Measurements from ENCODE around the gene LIME1. TPM values are rescaled to one million over a fixed set of nuclear protein-coding genes. Genes with fewer than 3 reads are reported as not detected.

Gene LIME1
- total and polyA plus RNA-seq, 2 of the 8 experiments (the other 6 are each of a cell fraction or from before 2014, with no cell fraction given), result 4.5 to 5.9 TPM

Small RNA genes lying within 50 kb of the gene (small RNA-seq; reads per million reads assigned to genes)
- gene LIME1 (ENCODE audit: insufficient read depth), result not detected
- not detected for gene TNFRSF6B (ENCODE audit: insufficient read depth)

Other genes with a start within 250 kb of the LIME1 start
- 25.8 and 27.9 TPM in 2 replicates for gene EEF1A2, start 237.6 kb upstream of the LIME1 start, total RNA-seq (2021; fragmentation: NEBNext Ultra II Directional; extraction: Animal tissue kit (Norgen Biotek cat#: 25700))
- 7.4 and 17.5 TPM in 2 replicates for gene EEF1A2, start 237.6 kb upstream of the LIME1 start, polyA plus RNA-seq (2011; rRNA removed)
- gene PPDPF, start 215.9 kb upstream of the LIME1 start, total RNA-seq (2021; fragmentation: NEBNext Ultra II Directional; extraction: Animal tissue kit (Norgen Biotek cat#: 25700)), result 125 and 138 TPM in 2 replicates
- 30.5 and 49.9 TPM in 2 replicates for gene PPDPF, start 215.9 kb upstream of the LIME1 start, polyA plus RNA-seq (2011; rRNA removed)
- 0.17 and 0.19 TPM in 2 replicates for gene PTK6, start 199.3 kb upstream of the LIME1 start, total RNA-seq (2021; fragmentation: NEBNext Ultra II Directional; extraction: Animal tissue kit (Norgen Biotek cat#: 25700))
- 0.12 and 0.30 TPM in 2 replicates for gene PTK6, start 199.3 kb upstream of the LIME1 start, polyA plus RNA-seq (2011; rRNA removed)
- gene SRMS, start 188.9 kb upstream of the LIME1 start, total RNA-seq (2021; fragmentation: NEBNext Ultra II Directional; extraction: Animal tissue kit (Norgen Biotek cat#: 25700)), result 0.29 and 0.76 TPM in 2 replicates
- gene SRMS, start 188.9 kb upstream of the LIME1 start, polyA plus RNA-seq (2011; rRNA removed), result 0.39 and 0.66 TPM in 2 replicates
- 2.5 and 2.6 TPM in 2 replicates for gene FNDC11, start 182.5 kb upstream of the LIME1 start, total RNA-seq (2021; fragmentation: NEBNext Ultra II Directional; extraction: Animal tissue kit (Norgen Biotek cat#: 25700))
- gene FNDC11, start 182.5 kb upstream of the LIME1 start, polyA plus RNA-seq (2011; rRNA removed), result 8.8 and 13.5 TPM in 2 replicates
- 17.5 and 18.2 TPM in 2 replicates for gene HELZ2, start 162.4 kb upstream of the LIME1 start, total RNA-seq (2021; fragmentation: NEBNext Ultra II Directional; extraction: Animal tissue kit (Norgen Biotek cat#: 25700))
- gene HELZ2, start 162.4 kb upstream of the LIME1 start, polyA plus RNA-seq (2011; rRNA removed), result 7.9 and 14.0 TPM in 2 replicates
- 12.9 and 14.2 TPM in 2 replicates for gene GMEB2, start 109.6 kb upstream of the LIME1 start, total RNA-seq (2021; fragmentation: NEBNext Ultra II Directional; extraction: Animal tissue kit (Norgen Biotek cat#: 25700))
- 14.2 and 19.1 TPM in 2 replicates for gene GMEB2, start 109.6 kb upstream of the LIME1 start, polyA plus RNA-seq (2011; rRNA removed)
- gene STMN3, start 83.2 kb upstream of the LIME1 start, total RNA-seq (2021; fragmentation: NEBNext Ultra II Directional; extraction: Animal tissue kit (Norgen Biotek cat#: 25700)), result 63.1 and 71.6 TPM in 2 replicates
- 51.5 and 70.8 TPM in 2 replicates for gene STMN3, start 83.2 kb upstream of the LIME1 start, polyA plus RNA-seq (2011; rRNA removed)
- gene RTEL1, start 78.4 kb upstream of the LIME1 start, total RNA-seq (2021; fragmentation: NEBNext Ultra II Directional; extraction: Animal tissue kit (Norgen Biotek cat#: 25700)), result 37.1 and 37.8 TPM in 2 replicates
- 16.2 and 24.3 TPM in 2 replicates for gene RTEL1, start 78.4 kb upstream of the LIME1 start, polyA plus RNA-seq (2011; rRNA removed)
- gene TNFRSF6B, start 40.0 kb upstream of the LIME1 start, total RNA-seq (2021; fragmentation: NEBNext Ultra II Directional; extraction: Animal tissue kit (Norgen Biotek cat#: 25700)), result not detected in 2 replicates
- 3.1 and 5.4 TPM in 2 replicates for gene TNFRSF6B, start 40.0 kb upstream of the LIME1 start, polyA plus RNA-seq (2011; rRNA removed)
- gene ARFRP1, start 28.7 kb upstream of the LIME1 start, total RNA-seq (2021; fragmentation: NEBNext Ultra II Directional; extraction: Animal tissue kit (Norgen Biotek cat#: 25700)), result 21.9 and 22.9 TPM in 2 replicates
- gene ARFRP1, start 28.7 kb upstream of the LIME1 start, polyA plus RNA-seq (2011; rRNA removed), result 12.9 and 19.4 TPM in 2 replicates
- 21.4 and 24.9 TPM in 2 replicates for gene ZGPAT, start 28.6 kb upstream of the LIME1 start, total RNA-seq (2021; fragmentation: NEBNext Ultra II Directional; extraction: Animal tissue kit (Norgen Biotek cat#: 25700))
- gene ZGPAT, start 28.6 kb upstream of the LIME1 start, polyA plus RNA-seq (2011; rRNA removed), result 14.5 and 21.5 TPM in 2 replicates
- gene SLC2A4RG, start 3.1 kb downstream of the LIME1 start, total RNA-seq (2021; fragmentation: NEBNext Ultra II Directional; extraction: Animal tissue kit (Norgen Biotek cat#: 25700)), result 25.0 and 29.1 TPM in 2 replicates
- 15.9 and 32.9 TPM in 2 replicates for gene SLC2A4RG, start 3.1 kb downstream of the LIME1 start, polyA plus RNA-seq (2011; rRNA removed)
- gene ZBTB46, start 94.6 kb downstream of the LIME1 start, total RNA-seq (2021; fragmentation: NEBNext Ultra II Directional; extraction: Animal tissue kit (Norgen Biotek cat#: 25700)), result 21.1 and 22.4 TPM in 2 replicates
- 6.4 and 10.7 TPM in 2 replicates for gene ZBTB46, start 94.6 kb downstream of the LIME1 start, polyA plus RNA-seq (2011; rRNA removed)
- gene ABHD16B, start 124.8 kb downstream of the LIME1 start, total RNA-seq (2021; fragmentation: NEBNext Ultra II Directional; extraction: Animal tissue kit (Norgen Biotek cat#: 25700)), result not detected in 2 replicates
- 0.05 TPM in 1 of 2 replicates, not detected in the other for gene ABHD16B, start 124.8 kb downstream of the LIME1 start, polyA plus RNA-seq (2011; rRNA removed)
- 77.1 and 78.1 TPM in 2 replicates for gene TPD52L2, start 128.6 kb downstream of the LIME1 start, total RNA-seq (2021; fragmentation: NEBNext Ultra II Directional; extraction: Animal tissue kit (Norgen Biotek cat#: 25700))
- 80.2 and 96.5 TPM in 2 replicates for gene TPD52L2, start 128.6 kb downstream of the LIME1 start, polyA plus RNA-seq (2011; rRNA removed)
- 31.2 and 32.8 TPM in 2 replicates for gene DNAJC5, start 158.5 kb downstream of the LIME1 start, total RNA-seq (2021; fragmentation: NEBNext Ultra II Directional; extraction: Animal tissue kit (Norgen Biotek cat#: 25700))
- 19.2 and 25.0 TPM in 2 replicates for gene DNAJC5, start 158.5 kb downstream of the LIME1 start, polyA plus RNA-seq (2011; rRNA removed)
- gene UCKL1, start 219.8 kb downstream of the LIME1 start, total RNA-seq (2021; fragmentation: NEBNext Ultra II Directional; extraction: Animal tissue kit (Norgen Biotek cat#: 25700)), result 36.5 and 37.4 TPM in 2 replicates
- 91.2 and 106 TPM in 2 replicates for gene UCKL1, start 219.8 kb downstream of the LIME1 start, polyA plus RNA-seq (2011; rRNA removed)
- gene ZNF512B, start 233.3 kb downstream of the LIME1 start, total RNA-seq (2021; fragmentation: NEBNext Ultra II Directional; extraction: Animal tissue kit (Norgen Biotek cat#: 25700)), result 26.6 and 27.0 TPM in 2 replicates
- gene ZNF512B, start 233.3 kb downstream of the LIME1 start, polyA plus RNA-seq (2011; rRNA removed), result 7.3 and 10.6 TPM in 2 replicates
- gene SAMD10, start 243.0 kb downstream of the LIME1 start, total RNA-seq (2021; fragmentation: NEBNext Ultra II Directional; extraction: Animal tissue kit (Norgen Biotek cat#: 25700)), result 3.0 and 3.8 TPM in 2 replicates
- 5.2 and 6.4 TPM in 2 replicates for gene SAMD10, start 243.0 kb downstream of the LIME1 start, polyA plus RNA-seq (2011; rRNA removed)
- 76.9 and 80.7 TPM in 2 replicates for gene PRPF6, start 244.5 kb downstream of the LIME1 start, total RNA-seq (2021; fragmentation: NEBNext Ultra II Directional; extraction: Animal tissue kit (Norgen Biotek cat#: 25700))
- 27.9 and 42.8 TPM in 2 replicates for gene PRPF6, start 244.5 kb downstream of the LIME1 start, polyA plus RNA-seq (2011; rRNA removed)